HG02678 (cell line): ENCODE data around the gene HOXA4.

Experiments used
- ATAC-seq: cut with Tn5 transposase; IDR thresholded peaks from one replicate; pipeline ENCODE4 v1.9.1; 2021; ENCODE audit warnings: mild to moderate bottlenecking, moderate library complexity; ENCODE audit not compliant: unreplicated experiment

Gene HOXA4

GRCh38 chr7:27158436-27159265 lies 28.1 kb upstream of the HOXA4 start:
- ATAC-seq = no peak

- ATAC-seq = no peak
Observed at GRCh38 chr7:27157702-27158431, 27.3 kb upstream of the HOXA4 start.

- no peak for ATAC-seq
Observed at GRCh38 chr7:27156916-27157701, 26.6 kb upstream of the HOXA4 start.

GRCh38 chr7:27156508-27156898 lies 25.9 kb upstream of the HOXA4 start, which contains the start of gene HOXA7:
TSS of gene HOXA7 (minus strand) at chr7:27156675. CDS start at chr7:27156545, 130 bp downstream.
- no peak for ATAC-seq

GRCh38 chr7:27155816-27156507 lies 25.4 kb upstream of the HOXA4 start:
- ATAC-seq = no peak

GRCh38 chr7:27154901-27155815 lies 24.6 kb upstream of the HOXA4 start:
- no peak for ATAC-seq

GRCh38 chr7:27154369-27154768 lies 23.8 kb upstream of the HOXA4 start:
- no peak for ATAC-seq

GRCh38 chr7:27153526-27153925 lies 23.0 kb upstream of the HOXA4 start:
- no peak for ATAC-seq

- no peak for ATAC-seq
Observed at GRCh38 chr7:27152816-27153442, 22.4 kb upstream of the HOXA4 start.

- ATAC-seq = no peak
Observed at GRCh38 chr7:27151931-27152815, 21.6 kb upstream of the HOXA4 start, which contains the start of gene HOXA3. TSS of gene HOXA3 (minus strand) at chr7:27152583. CDS start at chr7:27110640, 41,943 bp downstream.

GRCh38 chr7:27151341-27151930 lies 20.9 kb upstream of the HOXA4 start:
- ATAC-seq = no peak

- ATAC-seq = peak; percentile 86
Observed at GRCh38 chr7:27150568-27151340, 20.2 kb upstream of the HOXA4 start.

- ATAC-seq = no peak
Observed at GRCh38 chr7:27149842-27150567, 19.4 kb upstream of the HOXA4 start.

- no peak for ATAC-seq
Observed at GRCh38 chr7:27148756-27149641, 18.4 kb upstream of the HOXA4 start.

GRCh38 chr7:27148031-27148755 lies 17.6 kb upstream of the HOXA4 start:
- ATAC-seq = no peak
